ENCODE data around the gene SH2D2A. TPM values are rescaled to one million over a fixed set of nuclear protein-coding genes. Genes with fewer than 3 reads are reported as not detected.

The SH2D2A gene
- total and polyA plus RNA-seq, 9 of the 15 experiments (the other 6 are each of a cell fraction or from before 2014, with no cell fraction given) = 0.89 to 33.6 (median 6.9) TPM

DNA sequence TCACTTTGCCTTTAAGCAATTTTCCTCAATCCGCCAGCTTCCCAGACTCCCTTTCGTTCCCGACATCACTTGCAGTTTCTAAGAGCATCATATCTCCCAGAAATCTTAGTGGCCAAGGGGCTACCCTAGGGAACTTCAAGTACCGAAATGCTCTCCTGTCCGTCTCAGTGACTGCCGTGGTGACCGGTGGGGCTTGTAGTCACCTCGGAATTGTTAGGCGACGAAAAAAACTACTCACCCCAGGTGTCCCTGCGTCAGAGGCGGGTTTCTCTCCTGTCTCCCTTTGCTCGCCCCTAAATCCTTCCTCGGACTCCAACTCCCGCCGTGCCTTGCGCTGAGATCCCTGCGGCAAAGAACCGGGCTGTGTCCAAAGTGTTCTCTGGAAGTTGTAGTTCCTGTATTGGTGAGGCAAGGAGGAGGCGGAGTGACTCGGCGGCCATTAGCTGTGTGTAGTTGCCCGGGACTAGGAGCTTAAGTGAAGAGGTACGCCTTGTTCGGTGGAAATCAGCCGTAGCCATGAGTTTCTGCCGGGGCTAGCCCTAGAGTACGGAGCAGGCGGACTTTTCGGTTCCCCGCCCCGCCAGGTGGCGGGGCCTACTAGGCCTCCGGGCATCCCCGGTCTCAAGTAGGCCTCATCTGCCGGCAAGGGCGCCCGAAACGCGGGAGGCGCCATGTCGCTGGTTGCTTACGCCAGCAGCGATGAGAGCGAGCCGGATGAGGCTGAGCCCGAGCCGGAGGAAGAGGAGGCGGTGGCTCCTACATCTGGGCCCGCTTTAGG lies 49.4 kb downstream of the SH2D2A start, which contains the start of gene PRCC (continued):
- TF ChIP-seq CHD7 (IDR thresholded peaks at IDR 0.05; ENCODE audit: low read depth, low read length) (no peak), TBP (optimal IDR thresholded peaks at IDR 0.05; ENCODE audit: low read depth, low read length) (peak; percentile 73), ZNF165 (CRISPR knock-in tag; IDR thresholded peaks at IDR 0.05; ENCODE audit: borderline replicate concordance) (no peak), NCOA6 (IDR thresholded peaks at IDR 0.05) (no peak), MAZ (CRISPR knock-in tag; conservative IDR thresholded peaks at IDR 0.05 in 1 of 2, IDR thresholded peaks at IDR 0.05 in 1 of 2) (peak; percentile 60 to 61; a peak in 2 of 4 replicates), ZNF583 (CRISPR knock-in tag; IDR thresholded peaks at IDR 0.05) (no peak), FOXJ3 (CRISPR knock-in tag; IDR thresholded peaks at IDR 0.05) (no peak), PTTG1 (tag; IDR thresholded peaks at IDR 0.05; ENCODE audit: low read depth) (no peak), ZNF707 (CRISPR knock-in tag; conservative IDR thresholded peaks at IDR 0.05) (no peak), RBBP5 (IDR thresholded peaks at IDR 0.05; ENCODE audit: borderline replicate concordance, insufficient read depth, low read length, poor library complexity, severe bottlenecking) (peak; percentile 94)
- TF ChIP-seq, protein P1, sequence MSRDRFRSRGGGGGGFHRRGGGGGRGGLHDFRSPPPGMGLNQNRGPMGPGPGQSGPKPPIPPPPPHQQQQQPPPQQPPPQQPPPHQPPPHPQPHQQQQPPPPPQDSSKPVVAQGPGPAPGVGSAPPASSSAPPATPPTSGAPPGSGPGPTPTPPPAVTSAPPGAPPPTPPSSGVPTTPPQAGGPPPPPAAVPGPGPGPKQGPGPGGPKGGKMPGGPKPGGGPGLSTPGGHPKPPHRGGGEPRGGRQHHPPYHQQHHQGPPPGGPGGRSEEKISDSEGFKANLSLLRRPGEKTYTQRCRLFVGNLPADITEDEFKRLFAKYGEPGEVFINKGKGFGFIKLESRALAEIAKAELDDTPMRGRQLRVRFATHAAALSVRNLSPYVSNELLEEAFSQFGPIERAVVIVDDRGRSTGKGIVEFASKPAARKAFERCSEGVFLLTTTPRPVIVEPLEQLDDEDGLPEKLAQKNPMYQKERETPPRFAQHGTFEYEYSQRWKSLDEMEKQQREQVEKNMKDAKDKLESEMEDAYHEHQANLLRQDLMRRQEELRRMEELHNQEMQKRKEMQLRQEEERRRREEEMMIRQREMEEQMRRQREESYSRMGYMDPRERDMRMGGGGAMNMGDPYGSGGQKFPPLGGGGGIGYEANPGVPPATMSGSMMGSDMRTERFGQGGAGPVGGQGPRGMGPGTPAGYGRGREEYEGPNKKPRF (IDR thresholded peaks at IDR 0.05; ENCODE audit: low read depth, low read length) = no peak
- TF ChIP-seq, protein P2, sequence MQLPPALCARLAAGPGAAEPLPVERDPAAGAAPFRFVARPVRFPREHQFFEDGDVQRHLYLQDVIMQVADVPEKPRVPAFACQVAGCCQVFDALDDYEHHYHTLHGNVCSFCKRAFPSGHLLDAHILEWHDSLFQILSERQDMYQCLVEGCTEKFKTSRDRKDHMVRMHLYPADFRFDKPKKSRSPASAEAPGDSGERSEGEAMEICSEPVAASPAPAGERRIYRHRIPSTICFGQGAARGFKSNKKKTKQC (CRISPR knock-in tag; IDR thresholded peaks at IDR 0.05) = peak; percentile 96

Measured in K562 (cell line).